HFFc6 (cell line): ENCODE data around the gene CCDC197. TPM values are rescaled to one million over a fixed set of nuclear protein-coding genes. Genes with fewer than 3 reads are reported as not detected.

Experiments
- DNase-seq: peaks from one replicate; pipeline ENCODE4 v3.0.0-alpha.2; 2018
- H3K27ac Mint-ChIP-seq: 2 replicates; pipeline ENCODE4 v1.8.0; 2020; ENCODE audit warnings: mild to moderate bottlenecking, mixed read lengths
- H3K27me3 Mint-ChIP-seq: 2 replicates; pipeline ENCODE4 v1.8.0; 2021; ENCODE audit warnings: mild to moderate bottlenecking, moderate library complexity, mixed read lengths; ENCODE audit not compliant: insufficient read depth
- H3K36me3 Mint-ChIP-seq: 2 replicates; pipeline ENCODE4 v1.8.0; 2021; ENCODE audit warnings: low read depth, mixed read lengths
- H3K4me1 Mint-ChIP-seq: 2 replicates; pipeline ENCODE4 v1.8.0; 2020; ENCODE audit warnings: low read depth, mixed read lengths
- H3K4me3 Mint-ChIP-seq: 2 replicates; pipeline ENCODE4 v1.8.0; 2020; ENCODE audit warnings: mild to moderate bottlenecking, moderate library complexity, mixed read lengths
- H3K9me3 Mint-ChIP-seq: 2 replicates; pipeline ENCODE4 v1.8.0; 2020; ENCODE audit warnings: mild to moderate bottlenecking, mixed read lengths
- CTCF ChIP-seq: fragments of 200-600 bp; sonication (generic); IDR thresholded peaks from 2 replicates; pipeline ENCODE4 v1.5.0; 2021; ENCODE audit warnings: antibody characterized with exemption, mild to moderate bottlenecking
- total RNA-seq, 6 experiments: library from RNA; stranded (reverse); fragmentation: NEBNext Ultra II Directional; extraction: Animal tissue kit (Norgen Biotek cat#: 25700); gene quantifications; 2 replicates in 1 of 6; 3 replicates in 5 of 6; pipeline ENCODE4 v1.2.3, GENCODE V29; 2021

Gene CCDC197
- total RNA-seq, 6 experiments from 2014 or later = not detected

- no peaks in the 10 kb centered on the region for H3K9me3 Mint-ChIP-seq
- peaks cover 32% of the 10 kb centered on the region for H3K27me3 Mint-ChIP-seq
- H3K4me3 Mint-ChIP-seq = no peak overlapping the region
- peaks cover 10% of the 10 kb centered on the region for H3K4me1 Mint-ChIP-seq
- no peaks in the 10 kb centered on the region for H3K36me3 Mint-ChIP-seq
- no peak for DNase-seq
- TF ChIP-seq CTCF = no peak
- no peak overlapping the region for H3K27ac Mint-ChIP-seq
Measured at GRCh38 chr14:94020267-94020666, 23.2 kb downstream of the CCDC197 start.

GRCh38 chr14:94021001-94021400 is 23.9 kb downstream of the CCDC197 start:
- Mint-ChIP-seq H3K4me3 (no peak overlapping the region), H3K27ac (no peak overlapping the region), H3K36me3 (no peaks in the 10 kb centered on the region), H3K4me1 (peaks cover 15% of the 10 kb centered on the region), H3K9me3 (no peaks in the 10 kb centered on the region), H3K27me3 (peaks cover 26% of the 10 kb centered on the region)
- TF ChIP-seq CTCF = no peak
- peak; percentile 21 for DNase-seq

DNA sequence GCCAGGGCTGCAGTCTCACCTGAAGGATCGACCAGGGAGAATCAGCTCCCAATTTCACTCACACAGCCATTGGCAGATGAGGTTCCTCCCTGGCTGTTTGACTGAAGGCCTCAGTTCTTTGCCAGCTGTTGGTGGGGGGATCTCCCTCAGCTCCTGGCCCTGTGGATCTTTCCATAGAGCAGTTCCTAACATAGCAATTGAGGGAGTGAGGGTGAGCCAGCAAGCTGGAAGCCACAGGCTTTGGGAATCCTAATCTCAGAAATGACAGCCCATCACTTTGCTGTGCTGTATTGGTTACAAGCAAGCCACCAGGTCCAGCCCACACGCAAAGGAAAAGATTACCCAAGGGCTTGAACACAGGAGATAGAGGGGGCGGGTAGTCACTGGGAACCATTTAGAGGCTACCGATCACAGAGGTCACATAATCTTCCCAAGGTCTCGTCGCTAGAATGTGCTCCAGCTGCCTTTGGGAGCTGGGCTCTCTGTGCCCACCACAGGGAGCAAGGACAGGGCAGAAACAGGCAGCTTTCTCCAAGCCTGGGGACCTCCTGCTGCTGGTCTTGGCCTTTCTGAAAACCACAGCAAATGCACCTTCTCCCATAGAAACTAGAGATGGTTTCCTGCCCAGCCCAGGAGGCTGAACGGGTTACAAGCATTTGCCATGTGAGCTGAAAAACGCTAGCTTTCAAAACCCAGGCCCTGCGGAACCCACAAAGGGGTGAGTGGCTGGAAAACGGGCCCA is 24.5 kb downstream of the CCDC197 start:
- H3K4me1 Mint-ChIP-seq = peaks cover 17% of the 10 kb centered on the region
- no peaks in the 10 kb centered on the region for H3K36me3 Mint-ChIP-seq
- peaks cover 24% of the 10 kb centered on the region for H3K27me3 Mint-ChIP-seq
- H3K4me3 Mint-ChIP-seq = no peak overlapping the region
- no peak for TF ChIP-seq CTCF
- H3K9me3 Mint-ChIP-seq = no peaks in the 10 kb centered on the region
- no peak overlapping the region for H3K27ac Mint-ChIP-seq
- DNase-seq = no peak

- Mint-ChIP-seq H3K9me3 (no peaks in the 10 kb centered on the region), H3K36me3 (no peaks in the 10 kb centered on the region), H3K4me1 (peaks cover 17% of the 10 kb centered on the region), H3K27me3 (peaks cover 13% of the 10 kb centered on the region), H3K4me3 (no peak overlapping the region), H3K27ac (no peak overlapping the region)
- TF ChIP-seq CTCF = no peak
- no peak for DNase-seq
Measured at GRCh38 chr14:94022532-94023411, 25.7 kb downstream of the CCDC197 start.

DNA sequence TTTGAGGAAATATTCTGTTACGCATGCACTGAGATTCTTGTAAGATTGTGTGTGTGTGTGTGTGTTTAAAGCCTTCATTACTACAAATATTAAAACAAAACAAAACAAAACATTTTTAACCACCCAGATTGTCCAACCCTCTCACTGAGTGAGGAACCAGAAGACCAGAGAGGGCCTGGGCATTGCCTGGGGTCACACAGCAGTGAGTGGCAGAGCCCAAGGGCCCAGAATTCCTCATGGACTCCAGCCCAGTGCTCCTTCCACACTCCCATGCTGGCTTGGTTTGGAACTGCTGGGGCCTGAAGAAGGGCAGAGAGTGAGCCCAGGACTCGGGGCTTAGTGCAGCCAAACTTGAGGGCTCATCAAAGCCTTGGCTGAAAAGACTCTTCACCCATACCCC is 27.4 kb downstream of the CCDC197 start:
- Mint-ChIP-seq H3K4me1 (peaks cover 17% of the 10 kb centered on the region), H3K9me3 (no peaks in the 10 kb centered on the region)

More for the DNA sequence above, 27.4 kb downstream of the CCDC197 start:
- Mint-ChIP-seq H3K4me3 (no peak overlapping the region), H3K27me3 (peaks cover 5% of the 10 kb centered on the region), H3K27ac (no peak overlapping the region), H3K36me3 (no peaks in the 10 kb centered on the region)
- DNase-seq = no peak
- no peak for TF ChIP-seq CTCF
